Gastrocnemius medialis (tissue), 4 donors: Measurements from ENCODE around the gene ANKRD33B.

ENCODE experiments used
- CTCF ChIP-seq, 5 experiments: fragments of 450-650 bp in 3 of 5; fragments of 200-600 bp in 2 of 5; sonication (generic) in 2 of 5; IDR thresholded peaks in 4 of 5; conservative IDR thresholded peaks in 1 of 5; 1 replicate in 4 of 5; 2 replicates in 1 of 5; pipeline ENCODE4 v1.5.1; 2016 to 2019; ENCODE audit warnings: antibody characterized with exemption in 5 of 5, mild to moderate bottlenecking in 3 of 5, moderate library complexity in 3 of 5
- POLR2A ChIP-seq, 2 donors: fragments of 450-650 bp; IDR thresholded peaks; one replicate each; pipeline ENCODE4 v1.6.1; 2017; ENCODE audit warnings: antibody characterized with exemption in 2 of 2, mild to moderate bottlenecking in 2 of 2, moderate library complexity in 2 of 2

DNA sequence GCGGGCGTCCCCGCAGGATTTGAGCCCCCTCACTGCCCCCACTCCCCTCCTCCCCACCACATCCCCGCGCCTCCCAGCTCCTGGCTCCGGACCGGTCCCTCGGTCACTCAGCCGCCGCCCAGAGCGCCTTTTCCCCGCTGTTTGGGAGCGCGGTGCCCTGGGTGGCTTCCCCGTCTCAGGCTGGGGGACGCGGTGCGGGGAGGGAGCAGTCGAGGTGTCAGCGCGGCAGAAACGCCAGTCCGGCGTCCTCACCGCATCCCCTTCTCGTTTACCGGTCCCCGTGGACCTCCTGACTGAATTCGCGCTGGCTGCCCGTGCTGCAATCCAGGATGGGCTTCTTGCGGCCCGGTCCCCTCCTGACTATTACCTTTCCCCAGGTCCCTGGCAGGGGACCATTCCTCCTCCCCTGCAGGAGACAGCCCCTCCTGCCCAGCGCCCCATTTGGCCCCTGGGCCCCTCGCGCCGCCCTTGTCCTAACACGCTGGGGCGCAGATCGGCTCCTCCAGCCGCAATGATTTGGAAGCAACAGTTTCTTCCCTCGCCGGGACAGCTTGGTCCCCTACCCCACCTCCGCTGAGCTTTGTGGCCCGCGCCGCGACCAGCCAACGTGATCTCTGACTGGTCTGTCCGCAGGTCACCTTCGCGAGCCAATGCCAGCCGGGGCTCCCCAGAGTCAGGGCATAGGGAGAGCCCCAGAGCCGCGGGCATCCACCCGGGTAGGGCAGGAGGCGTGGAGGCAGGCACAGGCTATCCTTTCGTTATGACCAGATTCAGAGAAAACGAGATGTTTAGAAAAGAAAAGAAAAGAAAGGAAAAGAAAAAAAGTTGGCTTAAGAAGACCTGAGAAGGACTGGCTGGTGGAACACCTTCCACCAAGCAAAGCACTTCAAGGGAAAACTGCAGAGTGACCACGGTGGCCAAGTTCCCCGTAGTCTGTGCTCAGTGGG lies 1.2 kb downstream of the ANKRD33B start:
- TF ChIP-seq CTCF (IDR thresholded peaks at IDR 0.05 in 4 of 5, conservative IDR thresholded peaks at IDR 0.05 in 1 of 5): no peak
- TF ChIP-seq POLR2A (IDR thresholded peaks at IDR 0.05): peak in 1 of 2 donors; percentile 37
